HEK293 (cell line): Measurements from ENCODE around the gene ZSCAN1.

Source experiments
- CTCF ChIA-PET: fragments of 350-600 bp; formaldehyde crosslinking; extraction: SDS; loops from one replicate; lab custom pipeline; 2021; ENCODE audit warnings: antibody characterized with exemption; lab: Yijun Ruan, JAX
- POLR2A ChIA-PET: fragments of 300-600 bp; formaldehyde crosslinking; extraction: SDS; loops from one replicate; lab custom pipeline; 2020; ENCODE audit warnings: antibody characterized with exemption, inconsistent platforms; lab: Yijun Ruan, JAX
- H3K27ac ChIP-seq: fragments of 200-500 bp; sonication (Bioruptor generic); 2 replicates; pipeline ENCODE4 v1.5.1; 2014; ENCODE audit warnings: low read depth, low read length, control low read depth, inconsistent platforms; ENCODE audit errors: extremely low read depth
- H3K36me3 ChIP-seq, 2 experiments: fragments of 200-500 bp in 1 of 2; sonication (Bioruptor generic) in 1 of 2; 1 replicate in 1 of 2; 2 replicates in 1 of 2; pipeline ENCODE4 v1.5.1; 2014 to 2017; ENCODE audit warnings: inconsistent platforms in 2 of 2, low read length in 2 of 2; ENCODE audit not compliant: control insufficient read depth in 2 of 2, insufficient read depth in 1 of 2
- H3K4me1 ChIP-seq: fragments of 200-500 bp; sonication (Bioruptor generic); 2 replicates; pipeline ENCODE4 v1.5.1; 2014; ENCODE audit warnings: mild to moderate bottlenecking, low read length, inconsistent platforms; ENCODE audit not compliant: control insufficient read depth, insufficient read depth
- H3K4me3 ChIP-seq: 2 replicates; pipeline ENCODE4 v1.5.1; 2011; ENCODE audit warnings: low read depth, mild to moderate bottlenecking, control low read depth, low read length, moderate library complexity
- H3K9me3 ChIP-seq: fragments of 200-500 bp; sonication (Bioruptor generic); 2 replicates; pipeline ENCODE4 v1.5.1; 2014; ENCODE audit warnings: low read depth, low read length, inconsistent platforms; ENCODE audit not compliant: control insufficient read depth, insufficient read depth
- BCL11B ChIP-seq: fragments of 450-650 bp; formaldehyde crosslinking; IDR thresholded peaks from 2 replicates; pipeline ENCODE4 v1.5.1; 2016; ENCODE audit warnings: low read depth, missing biosample characterization, missing genetic modification characterization
- KLF10 ChIP-seq: fragments of 450-650 bp; IDR thresholded peaks from 2 replicates; pipeline ENCODE4 v1.5.1; 2018; ENCODE audit warnings: missing biosample characterization, mild to moderate bottlenecking, missing genetic modification characterization
- KLF16 ChIP-seq: fragments of 450-650 bp; formaldehyde crosslinking; IDR thresholded peaks from 2 replicates; pipeline ENCODE4 v1.5.1; 2017; ENCODE audit warnings: missing biosample characterization, missing genetic modification characterization
- KLF7 ChIP-seq: fragments of 450-650 bp; formaldehyde crosslinking; IDR thresholded peaks from 2 replicates; pipeline ENCODE4 v1.5.1; 2016; ENCODE audit warnings: missing biosample characterization, missing genetic modification characterization, borderline replicate concordance
- ZFHX2 ChIP-seq: fragments of 450-650 bp; formaldehyde crosslinking; conservative IDR thresholded peaks from 2 replicates; pipeline ENCODE4 v1.5.1; 2016; ENCODE audit warnings: missing biosample characterization, missing genetic modification characterization
- ZNF157 ChIP-seq: fragments of 450-650 bp; formaldehyde crosslinking; IDR thresholded peaks from 2 replicates; pipeline ENCODE4 v1.5.1; 2016; ENCODE audit warnings: missing biosample characterization, missing genetic modification characterization
- ZNF174 ChIP-seq: fragments of 450-650 bp; formaldehyde crosslinking; IDR thresholded peaks from 2 replicates; pipeline ENCODE4 v1.5.0; 2017; ENCODE audit warnings: missing biosample characterization, mild to moderate bottlenecking, missing genetic modification characterization
- ZNF175 ChIP-seq: fragments of 450-650 bp; formaldehyde crosslinking; IDR thresholded peaks from 2 replicates; pipeline ENCODE4 v1.5.1; 2016; ENCODE audit warnings: missing biosample characterization, missing genetic modification characterization
- ZNF223 ChIP-seq: fragments of 450-650 bp; formaldehyde crosslinking; IDR thresholded peaks from 2 replicates; pipeline ENCODE4 v1.5.1; 2016; ENCODE audit warnings: missing biosample characterization, missing genetic modification characterization
- ZNF302 ChIP-seq: fragments of 450-650 bp; formaldehyde crosslinking; IDR thresholded peaks from 2 replicates; pipeline ENCODE4 v1.5.1; 2016; ENCODE audit warnings: missing biosample characterization, missing genetic modification characterization, low read depth
- ZNF433 ChIP-seq: fragments of 450-650 bp; formaldehyde crosslinking; IDR thresholded peaks from 2 replicates; pipeline ENCODE4 v1.5.1; 2016; ENCODE audit warnings: missing biosample characterization, missing genetic modification characterization, low read depth
- ZNF473 ChIP-seq: fragments of 450-650 bp; formaldehyde crosslinking; IDR thresholded peaks from 2 replicates; pipeline ENCODE4 v1.5.1; 2017; ENCODE audit warnings: missing biosample characterization, missing genetic modification characterization
- ZNF530 ChIP-seq: fragments of 450-650 bp; formaldehyde crosslinking; IDR thresholded peaks from 2 replicates; pipeline ENCODE4 v1.5.1; 2016; ENCODE audit warnings: low read depth, missing biosample characterization, missing genetic modification characterization
- ZNF571 ChIP-seq: fragments of 450-650 bp; formaldehyde crosslinking; IDR thresholded peaks from 2 replicates; pipeline ENCODE4 v1.5.0; 2017; ENCODE audit warnings: missing biosample characterization, missing genetic modification characterization
- ZNF621 ChIP-seq: fragments of 450-650 bp; formaldehyde crosslinking; IDR thresholded peaks from 2 replicates; pipeline ENCODE4 v1.5.1; 2017; ENCODE audit warnings: missing biosample characterization, missing genetic modification characterization
- ZNF768 ChIP-seq: fragments of 450-650 bp; formaldehyde crosslinking; IDR thresholded peaks from 2 replicates; pipeline ENCODE4 v1.5.1; 2018; ENCODE audit warnings: missing biosample characterization, mild to moderate bottlenecking, missing genetic modification characterization
- ZSCAN16 ChIP-seq: fragments of 450-650 bp; formaldehyde crosslinking; IDR thresholded peaks from 2 replicates; pipeline ENCODE4 v1.5.1; 2016; ENCODE audit warnings: missing biosample characterization, missing genetic modification characterization
- ZXDB ChIP-seq: fragments of 450-650 bp; formaldehyde crosslinking; IDR thresholded peaks from 2 replicates; pipeline ENCODE4 v1.5.1; 2016; ENCODE audit warnings: missing biosample characterization, missing genetic modification characterization
- TF ChIP-seq, protein P1 (sequence below): fragments of 450-650 bp; formaldehyde crosslinking; conservative IDR thresholded peaks from 2 replicates; pipeline ENCODE4 v1.5.1; 2016; ENCODE audit warnings: low read depth, missing biosample characterization, missing genetic modification characterization
- TF ChIP-seq, protein P2 (sequence below): fragments of 450-650 bp; formaldehyde crosslinking; IDR thresholded peaks from 2 replicates; pipeline ENCODE4 v1.5.1; 2016; ENCODE audit warnings: missing biosample characterization, missing genetic modification characterization

ZSCAN1 gene

DNA sequence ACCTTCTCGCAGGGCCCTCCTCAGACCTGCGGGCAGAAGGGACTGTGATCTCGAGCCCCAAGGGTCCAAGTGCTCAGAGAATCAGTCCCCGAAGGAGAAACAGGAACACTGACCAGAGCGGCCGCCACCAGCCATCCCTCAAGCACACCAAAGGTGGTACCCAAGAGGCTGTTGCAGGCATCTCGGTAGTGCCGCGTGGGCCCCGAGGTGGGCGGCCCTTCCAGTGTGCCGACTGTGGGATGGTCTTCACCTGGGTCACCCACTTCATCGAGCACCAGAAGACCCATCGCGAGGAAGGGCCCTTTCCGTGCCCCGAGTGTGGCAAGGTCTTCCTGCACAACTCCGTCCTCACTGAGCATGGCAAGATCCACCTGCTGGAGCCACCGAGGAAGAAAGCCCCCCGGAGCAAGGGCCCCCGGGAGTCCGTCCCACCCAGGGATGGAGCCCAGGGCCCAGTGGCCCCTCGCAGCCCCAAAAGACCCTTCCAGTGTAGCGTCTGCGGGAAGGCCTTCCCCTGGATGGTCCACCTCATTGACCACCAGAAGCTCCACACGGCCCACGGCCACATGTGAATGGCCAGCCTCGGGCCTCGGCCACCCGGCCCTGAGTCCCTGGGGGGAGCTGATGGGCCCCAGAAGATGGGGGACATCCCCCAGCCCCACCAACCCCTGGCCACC is 19.8 kb downstream of the ZSCAN1 start:
- no peaks in the 10 kb centered on the region for H3K36me3 ChIP-seq
- no peaks in the 10 kb centered on the region; the same call in 1 of the 2 replicates for H3K9me3 ChIP-seq
- TF ChIP-seq ZNF621 (tag by site-specific recombination) (no peak), ZNF571 (no peak), ZNF768 (tag by site-specific recombination) (no peak), ZXDB (tag by site-specific recombination) (no peak), ZNF433 (no peak), ZNF175 (tag by site-specific recombination) (no peak), KLF16 (tag by site-specific recombination) (no peak), ZNF530 (tag by site-specific recombination) (no peak), ZNF473 (tag by site-specific recombination) (no peak), ZNF302 (tag by site-specific recombination) (no peak), ZNF223 (tag by site-specific recombination) (no peak)
- TF ChIP-seq, protein P1, sequence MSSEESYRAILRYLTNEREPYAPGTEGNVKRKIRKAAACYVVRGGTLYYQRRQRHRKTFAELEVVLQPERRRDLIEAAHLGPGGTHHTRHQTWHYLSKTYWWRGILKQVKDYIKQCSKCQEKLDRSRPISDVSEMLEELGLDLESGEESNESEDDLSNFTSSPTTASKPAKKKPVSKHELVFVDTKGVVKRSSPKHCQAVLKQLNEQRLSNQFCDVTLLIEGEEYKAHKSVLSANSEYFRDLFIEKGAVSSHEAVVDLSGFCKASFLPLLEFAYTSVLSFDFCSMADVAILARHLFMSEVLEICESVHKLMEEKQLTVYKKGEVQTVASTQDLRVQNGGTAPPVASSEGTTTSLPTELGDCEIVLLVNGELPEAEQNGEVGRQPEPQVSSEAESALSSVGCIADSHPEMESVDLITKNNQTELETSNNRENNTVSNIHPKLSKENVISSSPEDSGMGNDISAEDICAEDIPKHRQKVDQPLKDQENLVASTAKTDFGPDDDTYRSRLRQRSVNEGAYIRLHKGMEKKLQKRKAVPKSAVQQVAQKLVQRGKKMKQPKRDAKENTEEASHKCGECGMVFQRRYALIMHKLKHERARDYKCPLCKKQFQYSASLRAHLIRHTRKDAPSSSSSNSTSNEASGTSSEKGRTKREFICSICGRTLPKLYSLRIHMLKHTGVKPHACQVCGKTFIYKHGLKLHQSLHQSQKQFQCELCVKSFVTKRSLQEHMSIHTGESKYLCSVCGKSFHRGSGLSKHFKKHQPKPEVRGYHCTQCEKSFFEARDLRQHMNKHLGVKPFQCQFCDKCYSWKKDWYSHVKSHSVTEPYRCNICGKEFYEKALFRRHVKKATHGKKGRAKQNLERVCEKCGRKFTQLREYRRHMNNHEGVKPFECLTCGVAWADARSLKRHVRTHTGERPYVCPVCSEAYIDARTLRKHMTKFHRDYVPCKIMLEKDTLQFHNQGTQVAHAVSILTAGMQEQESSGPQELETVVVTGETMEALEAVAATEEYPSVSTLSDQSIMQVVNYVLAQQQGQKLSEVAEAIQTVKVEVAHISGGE (tag by site-specific recombination), result no peak
- TF ChIP-seq, protein P2, sequence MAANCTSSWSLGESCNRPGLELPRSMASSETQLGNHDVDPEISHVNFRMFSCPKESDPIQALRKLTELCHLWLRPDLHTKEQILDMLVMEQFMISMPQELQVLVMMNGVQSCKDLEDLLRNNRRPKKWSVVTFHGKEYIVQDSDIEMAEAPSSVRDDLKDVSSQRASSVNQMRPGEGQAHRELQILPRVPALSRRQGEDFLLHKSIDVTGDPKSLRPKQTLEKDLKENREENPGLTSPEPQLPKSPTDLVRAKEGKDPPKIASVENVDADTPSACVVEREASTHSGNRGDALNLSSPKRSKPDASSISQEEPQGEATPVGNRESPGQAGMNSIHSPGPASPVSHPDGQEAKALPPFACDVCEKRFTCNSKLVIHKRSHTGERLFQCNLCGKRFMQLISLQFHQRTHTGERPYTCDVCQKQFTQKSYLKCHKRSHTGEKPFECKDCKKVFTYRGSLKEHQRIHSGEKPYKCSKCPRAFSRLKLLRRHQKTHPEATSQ (tag by site-specific recombination), result no peak
- ChIA-PET POLR2A (no interaction called here), CTCF (interaction anchor here (0.7 kb wide), 1 partner anchor 52 kb away, joined by 3 read pairs; no protein-coding TSS in a partner anchor)
- no peak overlapping the region for H3K27ac ChIP-seq
- no peaks in the 10 kb centered on the region for H3K4me1 ChIP-seq
- no peak overlapping the region for H3K4me3 ChIP-seq

DNA sequence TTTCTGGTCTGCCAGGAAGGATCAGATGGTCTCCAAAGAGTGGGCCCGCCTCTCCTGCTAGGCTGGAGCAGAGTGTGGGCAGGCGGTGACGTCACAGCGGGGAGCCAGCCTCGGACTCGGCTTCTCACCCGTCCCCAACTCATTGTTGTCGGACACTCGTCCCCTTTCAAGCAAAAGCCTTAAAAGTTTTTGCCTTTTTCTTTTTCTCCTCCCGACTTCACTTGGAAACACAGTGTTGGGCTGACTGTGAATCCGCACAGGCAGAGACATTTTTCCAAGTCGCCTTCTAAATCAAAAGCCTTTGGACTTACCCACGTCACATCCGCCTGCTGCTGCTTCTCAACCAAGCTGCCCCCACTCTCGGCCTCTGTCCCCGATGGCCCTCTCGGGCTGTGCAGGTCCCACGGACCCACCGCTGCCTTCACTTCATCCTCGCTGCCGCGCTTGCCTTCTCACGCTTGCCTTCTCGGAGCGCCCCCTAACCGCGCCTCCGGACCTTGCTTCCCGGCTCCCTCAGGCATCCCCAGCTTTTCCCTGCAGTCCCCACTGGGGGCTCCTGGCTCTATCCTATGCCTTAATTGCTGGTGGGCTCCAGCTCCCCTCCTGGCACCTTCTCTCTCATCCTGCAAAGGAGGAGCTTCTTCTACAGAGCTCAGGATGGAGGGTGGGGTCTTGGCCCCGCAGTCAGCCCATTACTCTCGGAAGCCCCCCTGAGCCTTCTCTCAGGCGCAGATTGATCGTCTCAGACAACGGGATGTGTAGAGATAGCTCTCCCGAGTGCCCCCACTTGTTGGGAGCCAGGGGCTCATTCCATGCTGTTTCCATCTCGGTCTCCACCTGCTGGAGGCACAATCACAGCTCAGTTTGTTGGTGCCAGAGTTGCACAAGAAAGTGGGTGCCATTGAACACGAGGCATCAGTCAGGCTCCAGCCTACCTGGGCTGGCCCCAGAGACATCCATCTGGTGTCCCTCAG is 21.4 kb downstream of the ZSCAN1 start:
- Histone ChIP-seq H3K4me1 (no peaks in the 10 kb centered on the region), H3K36me3 (no peaks in the 10 kb centered on the region), H3K4me3 (no peak overlapping the region), H3K9me3 (no peaks in the 10 kb centered on the region; the same call in 1 of the 2 replicates), H3K27ac (no peak overlapping the region)
- CTCF ChIA-PET, result no interaction called here
- POLR2A ChIA-PET, result no interaction called here
- TF ChIP-seq KLF7 (tag by site-specific recombination) (no peak), ZSCAN16 (tag by site-specific recombination) (no peak), ZNF157 (no peak), BCL11B (tag by site-specific recombination) (no peak), ZNF174 (tag by site-specific recombination) (no peak), KLF10 (tag by site-specific recombination) (no peak), ZNF175 (tag by site-specific recombination) (no peak), ZFHX2 (no peak)
